ENCODE data around the gene AGPAT2.

AGPAT2 gene

GRCh38 chr9:136685790-136686533 is 1.3 kb downstream of the AGPAT2 start:
- DNase-seq: no peak

GRCh38 chr9:136685216-136685615 is 2.0 kb downstream of the AGPAT2 start:
- no peak for DNase-seq

DNA sequence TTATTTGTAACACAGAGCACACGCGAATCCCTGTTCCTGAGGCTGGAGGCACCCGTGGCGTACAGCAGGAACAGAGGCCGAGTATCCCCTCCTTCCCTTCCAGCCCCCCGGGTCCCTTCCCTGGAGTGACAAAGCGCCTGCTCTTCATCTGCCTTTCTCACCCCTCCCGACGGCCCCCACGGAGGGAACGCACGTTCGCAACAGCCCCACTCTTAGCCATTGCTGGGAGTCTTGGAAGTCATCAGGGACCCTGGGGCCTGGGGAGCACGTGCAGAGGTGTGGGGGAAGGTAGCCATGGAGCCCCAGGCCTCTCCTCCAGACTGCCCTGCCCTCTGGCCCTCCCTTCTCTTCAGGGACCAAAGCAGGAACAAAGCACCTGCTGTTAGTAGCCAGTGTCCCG is 2.5 kb downstream of the AGPAT2 start:
- DNase-seq: no peak

GRCh38 chr9:136684339-136684738 is 2.9 kb downstream of the AGPAT2 start:
- no peak for DNase-seq

GRCh38 chr9:136683755-136684154 is 3.5 kb downstream of the AGPAT2 start:
- no peak for DNase-seq

DNA sequence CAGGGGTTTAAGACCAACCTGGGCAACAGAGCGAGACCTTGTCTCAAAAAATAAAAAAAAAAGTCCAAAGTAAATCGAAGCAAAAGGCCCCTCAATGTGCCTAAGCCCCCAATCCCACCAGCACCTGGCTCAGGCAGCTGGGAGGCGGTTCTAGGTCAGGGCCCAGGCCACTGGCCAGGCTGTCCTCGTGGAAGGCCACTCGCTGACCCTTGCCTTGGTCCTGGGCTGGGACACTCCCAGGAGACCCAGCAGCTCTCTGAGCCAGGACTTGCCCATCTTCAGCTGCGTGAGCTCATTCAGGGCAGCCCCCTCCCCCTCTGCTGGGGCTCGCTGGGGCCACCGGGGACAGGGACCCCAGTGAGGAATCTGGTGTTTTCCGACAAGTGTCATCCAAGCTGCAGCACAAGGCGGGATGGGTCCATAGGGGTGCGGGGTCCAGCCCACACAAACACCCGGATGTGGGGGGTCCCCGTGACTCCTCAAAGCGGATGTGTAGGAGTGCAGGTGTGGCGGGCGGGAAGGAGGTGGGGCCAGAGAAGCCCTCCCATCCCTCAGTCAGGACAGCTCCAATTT is 4.0 kb downstream of the AGPAT2 start:
- DNase-seq: no peak

GRCh38 chr9:136682710-136683109 is 4.5 kb downstream of the AGPAT2 start:
- no peak for DNase-seq

- no peak for DNase-seq
Observed at GRCh38 chr9:136681945-136682699, 5.1 kb downstream of the AGPAT2 start.

DNA sequence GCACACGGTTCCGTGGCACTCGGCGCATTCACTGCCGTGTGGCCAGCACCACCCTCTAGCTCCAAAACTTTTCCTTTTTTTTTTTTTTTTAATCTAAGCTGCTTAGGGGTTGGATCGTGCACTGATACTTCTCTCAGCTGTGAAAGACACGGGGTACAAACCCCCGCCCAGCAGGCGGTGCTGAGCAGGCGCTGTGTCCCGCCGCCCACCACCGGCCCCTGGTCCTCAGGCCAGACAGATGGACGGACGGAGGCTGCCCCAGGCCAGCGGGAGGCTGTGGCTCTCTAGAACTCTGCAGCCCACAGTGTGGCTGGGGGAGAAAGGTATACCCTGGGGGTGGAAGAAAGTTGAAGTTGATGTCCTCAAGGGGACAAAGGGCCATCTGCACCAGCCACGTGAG is 6.2 kb downstream of the AGPAT2 start:
- DNase-seq: no peak

- DNase-seq: no peak
Observed at GRCh38 chr9:136679431-136679941, 7.8 kb downstream of the AGPAT2 start.

DNA sequence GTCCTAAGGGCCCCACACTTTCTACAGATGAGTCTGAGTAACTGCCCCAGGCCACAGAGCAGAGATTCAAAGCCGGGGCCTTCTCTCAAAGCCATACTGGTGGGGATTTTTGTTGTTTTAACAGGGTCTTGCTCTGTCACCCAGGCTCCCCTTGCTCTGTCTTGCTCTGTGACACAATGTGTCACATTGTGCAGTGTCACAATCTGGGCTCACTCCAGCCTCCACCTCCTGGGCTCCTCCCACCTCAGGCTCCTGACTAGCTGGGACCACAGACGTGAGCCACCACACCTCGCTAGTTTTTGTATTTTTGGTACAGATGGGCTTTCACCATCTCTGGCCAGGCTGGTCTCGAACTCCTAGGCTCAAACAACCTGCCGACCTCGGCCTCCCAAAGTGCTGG is 8.6 kb downstream of the AGPAT2 start:
- no peak for DNase-seq

- no peak for DNase-seq
Observed at GRCh38 chr9:136678034-136678433, 9.2 kb downstream of the AGPAT2 start.

GRCh38 chr9:136676920-136677686 is 10.2 kb downstream of the AGPAT2 start:
- DNase-seq: no peak

DNA sequence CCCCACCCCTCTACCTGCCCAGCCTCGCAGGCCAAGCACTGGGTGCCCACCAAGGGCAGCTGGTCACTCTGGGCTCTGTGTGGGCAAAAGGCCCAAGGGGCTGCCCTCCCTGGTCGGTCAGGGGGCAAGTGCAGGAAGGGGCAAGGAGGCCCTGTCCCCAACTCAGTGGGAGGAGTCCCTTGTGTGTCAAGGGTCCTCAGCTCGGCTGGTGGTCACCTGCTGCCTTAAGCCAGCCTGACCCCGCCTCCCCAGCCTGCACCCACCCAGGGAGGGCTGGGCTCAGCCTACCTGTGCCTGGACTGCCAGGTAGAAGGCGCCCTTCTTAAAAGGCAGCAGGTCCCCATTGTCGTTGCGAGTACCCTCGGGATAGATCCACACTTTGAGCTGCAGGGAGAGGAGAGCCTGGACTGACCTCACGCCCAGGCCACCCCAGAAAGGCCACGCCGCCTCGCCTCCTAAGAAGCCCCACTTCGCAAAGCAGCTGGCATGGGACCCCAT is 10.9 kb downstream of the AGPAT2 start:
- DNase-seq: no peak

GRCh38 chr9:136675477-136676296 is 11.6 kb downstream of the AGPAT2 start:
- no peak for DNase-seq

- DNase-seq: no peak
Observed at GRCh38 chr9:136674786-136675349, 12.4 kb downstream of the AGPAT2 start.

DNA sequence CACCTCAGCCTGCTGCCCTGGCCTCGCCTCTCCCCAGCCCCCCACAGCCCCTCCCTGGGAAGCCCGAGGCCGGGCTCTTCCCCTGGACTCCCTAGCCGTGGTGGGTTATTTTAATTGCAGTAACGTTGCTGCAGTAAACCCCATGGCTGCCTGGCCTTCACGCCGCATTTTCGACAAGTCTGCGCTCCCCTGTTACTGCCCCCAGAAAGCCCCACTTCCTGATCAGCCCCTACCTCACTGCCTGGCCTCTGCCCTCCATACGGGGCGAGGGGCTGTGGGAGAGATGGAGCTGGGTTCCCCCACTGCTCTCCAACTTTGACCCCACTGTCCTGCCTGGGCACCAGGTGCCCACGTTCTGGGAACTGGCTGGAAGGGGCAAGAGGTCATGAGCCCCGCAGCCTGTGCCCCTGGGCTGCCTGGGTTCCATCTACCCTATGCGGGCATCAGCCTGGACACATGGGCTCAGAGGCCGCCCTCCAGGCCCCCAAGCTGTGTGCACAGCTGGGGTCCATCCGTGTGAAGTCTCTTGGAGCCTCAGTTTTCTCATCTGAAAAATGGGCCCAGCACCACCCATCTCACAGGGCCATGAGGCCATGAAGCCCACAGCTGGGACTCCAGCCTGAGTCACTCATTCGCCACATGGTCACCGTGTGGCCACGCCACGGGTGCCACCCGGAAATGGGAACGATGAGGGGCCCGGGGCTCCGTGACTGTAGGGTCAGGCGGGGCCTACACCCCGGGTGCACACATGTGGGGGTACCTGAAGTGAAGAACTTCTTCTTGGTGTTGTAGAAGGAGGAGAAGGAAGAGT is 13.1 kb downstream of the AGPAT2 start:
- DNase-seq: no peak

DNA sequence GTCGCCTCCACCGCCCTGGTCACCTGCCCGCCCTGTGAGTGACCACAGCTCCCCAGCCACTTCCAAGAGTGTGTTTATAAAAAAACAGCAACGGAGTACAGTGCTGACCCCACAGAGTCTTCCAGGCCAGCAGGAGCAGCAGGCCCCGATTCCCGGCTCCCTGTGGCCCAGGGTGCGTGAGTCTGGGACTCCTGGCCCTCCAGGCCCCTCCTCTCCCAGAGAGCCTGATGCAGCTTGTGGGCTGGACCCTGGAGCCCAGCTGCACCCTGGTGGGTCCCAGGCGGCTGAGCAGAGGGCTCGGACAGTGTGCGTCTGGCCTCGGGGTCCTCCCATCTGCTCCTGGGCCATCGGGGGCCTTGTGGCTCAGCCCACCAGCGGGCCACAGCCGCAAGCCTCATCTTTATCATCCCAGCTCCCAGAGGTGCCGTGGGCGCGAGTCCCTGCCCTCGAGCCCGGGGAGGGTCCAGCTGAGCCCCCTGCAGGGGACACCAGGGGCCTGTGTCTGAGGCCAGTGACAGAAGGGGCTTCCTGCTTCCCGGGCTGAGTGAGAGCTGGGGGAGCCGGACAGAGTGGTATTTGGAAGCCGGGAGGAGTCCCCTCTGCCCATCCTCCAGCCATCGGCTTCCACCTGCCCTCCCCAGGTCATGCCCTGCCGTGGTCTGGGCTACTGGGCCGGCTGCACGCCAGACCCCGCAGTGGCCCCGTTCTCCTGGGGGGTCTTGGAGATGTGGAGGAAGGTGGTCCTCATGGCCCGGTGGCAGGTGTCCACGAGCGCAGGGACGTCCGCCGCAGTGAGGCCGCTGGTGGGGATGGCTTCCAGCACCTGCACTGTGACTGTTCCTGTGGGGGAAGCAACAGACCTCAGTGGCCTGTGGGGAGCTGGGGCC is 13.9 kb downstream of the AGPAT2 start:
- no peak for DNase-seq

DNA sequence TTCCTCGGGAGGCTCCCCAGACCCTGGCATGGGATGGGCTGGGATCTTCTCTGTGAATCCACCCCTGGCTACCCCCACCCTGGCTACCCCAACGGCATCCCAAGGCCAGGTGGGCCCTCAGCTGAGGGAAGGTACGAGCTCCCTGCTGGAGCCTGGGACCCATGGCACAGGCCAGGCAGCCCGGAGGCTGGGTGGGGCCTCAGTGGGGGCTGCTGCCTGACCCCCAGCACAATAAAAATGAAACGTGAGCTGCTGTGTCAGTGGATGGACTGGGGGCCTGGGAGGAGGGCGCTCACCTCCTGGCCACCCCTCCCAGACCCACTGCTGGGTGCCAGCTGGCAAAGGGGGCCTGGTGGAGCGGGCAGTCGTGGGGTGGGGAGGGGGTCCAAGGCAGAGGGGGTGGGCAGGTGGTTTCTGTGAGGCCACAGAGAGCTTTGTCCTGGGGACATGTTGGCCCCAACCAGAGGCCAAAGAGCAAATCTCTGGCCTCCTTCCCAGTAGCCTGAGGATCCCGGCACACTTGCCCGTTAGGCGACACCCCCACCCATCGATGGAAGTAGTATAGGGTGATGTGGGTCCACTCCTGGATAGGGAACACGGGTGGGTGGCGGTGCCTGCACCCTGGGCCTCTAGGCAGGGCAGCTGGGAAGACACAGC is 14.7 kb downstream of the AGPAT2 start:
- no peak for DNase-seq
